Astrocyte of the cerebellum (primary cell): Measurements from ENCODE around the gene CPSF6.
"Not testable (repeated sequence)": the region's sequence is repeated elsewhere in the genome, so short reads cannot be mapped to it uniquely, and the experiment has no call there.

Experiments
- DNase-seq: peaks from one replicate; pipeline ENCODE4 v3.0.0-alpha.2; 2011; ENCODE audit warnings: low read depth
- H3K4me3 ChIP-seq: 2 replicates; pipeline ENCODE4 v1.5.1; 2011; ENCODE audit warnings: mild to moderate bottlenecking, low read depth, low read length, moderate library complexity
- CTCF ChIP-seq: IDR thresholded peaks from 2 replicates; pipeline ENCODE4 v1.5.1; 2012; ENCODE audit warnings: low read length, low read depth, moderate library complexity, mild to moderate bottlenecking; ENCODE audit errors: missing control alignments
- in situ Hi-C: cut with HindIII; loops from 2 replicates; pipeline ENCODE4 v1.10.0; 2017; ENCODE audit warnings: low sequenced_read_pairs

The CPSF6 gene

GRCh38 chr12:69291278-69291593, 51.9 kb downstream of the CPSF6 start:
- no peak for TF ChIP-seq CTCF
- DNase-seq, result no peak
- in situ Hi-C loops, result no loop called here
- no peak overlapping the region for H3K4me3 ChIP-seq

- in situ Hi-C loops, result no loop called here
- no peak overlapping the region for H3K4me3 ChIP-seq
- TF ChIP-seq CTCF, result no peak
- no peak for DNase-seq
These were observed 58.8 kb downstream of the CPSF6 start for GRCh38 chr12:69298133-69298532.

- DNase-seq, result no peak
- in situ Hi-C loops, result no loop called here
- no peak for TF ChIP-seq CTCF
- no peak overlapping the region for H3K4me3 ChIP-seq
These were observed 59.6 kb downstream of the CPSF6 start for GRCh38 chr12:69298947-69299346.

GRCh38 chr12:69304284-69304683, 64.9 kb downstream of the CPSF6 start:
- no peak overlapping the region for H3K4me3 ChIP-seq
- DNase-seq, result no peak
- TF ChIP-seq CTCF, result no peak
- in situ Hi-C loops, result no loop called here

- H3K4me3 ChIP-seq, result no peak overlapping the region
- no peak for TF ChIP-seq CTCF
- DNase-seq, result no peak
- in situ Hi-C loops, result no loop called here
These were observed 70.1 kb downstream of the CPSF6 start for GRCh38 chr12:69309461-69309860.

GRCh38 chr12:69313209-69313608, 73.8 kb downstream of the CPSF6 start:
- in situ Hi-C loops, result no loop called here
- TF ChIP-seq CTCF, result no peak
- DNase-seq, result no peak
- no peak overlapping the region for H3K4me3 ChIP-seq

- H3K4me3 ChIP-seq, in situ Hi-C loops, DNase-seq: not testable (repeated sequence)
These were observed 77.4 kb downstream of the CPSF6 start for GRCh38 chr12:69316784-69317183.

GRCh38 chr12:69317233-69317632, 77.9 kb downstream of the CPSF6 start:
- in situ Hi-C loops, H3K4me3 ChIP-seq, DNase-seq: not testable (repeated sequence)
